ENCODE measurements around the gene C4orf17. TPM values are rescaled to one million over a fixed set of nuclear protein-coding genes. Genes with fewer than 3 reads are reported as not detected.

Gene C4orf17
- total RNA-seq, 2 experiments from 2014 or later = not detected

- Histone ChIP-seq H3K27ac (ENCODE audit: low read depth in 1 of 2, low read length in 2 of 2) (no peak overlapping the region), H3K27me3 (ENCODE audit: control insufficient read depth in 1 of 2, insufficient read depth in 2 of 2, low read length in 2 of 2) (no peaks in the 10 kb centered on the region), H3K9me3 (ENCODE audit: control insufficient read depth in 1 of 2, insufficient read depth in 1 of 2, low read length in 2 of 2) (no peaks in the 10 kb centered on the region), H3K4me3 (ENCODE audit: low read length) (no peak overlapping the region), H3K4me1 (ENCODE audit: insufficient read depth, low read length) (no peaks in the 10 kb centered on the region), H3K36me3 (ENCODE audit: insufficient read depth, low read length) (no peaks in the 10 kb centered on the region)
- no peak overlapping the region for H3K27ac Mint-ChIP-seq
- H3K4me1 Mint-ChIP-seq (ENCODE audit: low read depth) = no peaks in the 10 kb centered on the region
- no peak for TF ChIP-seq CTCF (IDR thresholded peaks at IDR 0.05)
- CTCF ChIA-PET = no interaction called here
- DNase-seq = no peak
- POLR2A ChIA-PET = no interaction called here
- no peaks in the 10 kb centered on the region for H3K9me3 Mint-ChIP-seq
- intact Hi-C loops (cut with DNase I, micrococcal nuclease) = no loop called here
- H3K4me3 Mint-ChIP-seq = no peak overlapping the region
- no peak for ATAC-seq (ENCODE audit: poor library complexity)
- no peaks in the 10 kb centered on the region for H3K27me3 Mint-ChIP-seq
- H3K36me3 Mint-ChIP-seq (ENCODE audit: low read depth) = no peaks in the 10 kb centered on the region
These were observed 80.9 kb downstream of the C4orf17 start for GRCh38 chr4:99591757-99592156.

Other genes starting within 250 kb of the C4orf17 start
- gene ADH1A, start 220.0 kb upstream of the C4orf17 start, total RNA-seq = not detected
- not detected for gene ADH1B, start 189.6 kb upstream of the C4orf17 start, total RNA-seq
- gene ADH1C, start 158.3 kb upstream of the C4orf17 start, total RNA-seq = not detected
- gene ADH7, start 75.7 kb upstream of the C4orf17 start, total RNA-seq = not detected
- gene TRMT10A, start 53.0 kb downstream of the C4orf17 start, total RNA-seq = 1 to 10 TPM; 1.6 to 2.0 TPM
- not detected for gene MTTP, start 63.8 kb downstream of the C4orf17 start, total RNA-seq
- gene C4orf54, start 146.8 kb downstream of the C4orf17 start, total RNA-seq = not detected